Colonic mucosa (tissue), 4 donors: ENCODE measurements around the gene ERLEC1. TPM values are rescaled to one million over a fixed set of nuclear protein-coding genes. Genes with fewer than 3 reads are reported as not detected.

Experiments
- DNase-seq: peaks from one replicate; pipeline ENCODE4 v3.0.0-alpha.2; 2020
- H3K27ac ChIP-seq: fragments of 200-600 bp; one replicate; pipeline ENCODE4 v1.8.0; 2021
- H3K27me3 ChIP-seq: fragments of 200-600 bp; one replicate; pipeline ENCODE4 v1.8.0; 2021
- H3K36me3 ChIP-seq: fragments of 200-600 bp; one replicate; pipeline ENCODE4 v1.8.0; 2021
- H3K4me1 ChIP-seq: fragments of 200-600 bp; one replicate; pipeline ENCODE4 v1.8.0; 2021; ENCODE audit warnings: mild to moderate bottlenecking
- H3K4me3 ChIP-seq: fragments of 200-600 bp; one replicate; pipeline ENCODE4 v1.8.0; 2021
- H3K9ac ChIP-seq, 2 donors: one replicate each; pipeline ENCODE4 v1.7.0; 2013; ENCODE audit warnings: control low read depth in 2 of 2, low read depth in 2 of 2, low read length in 2 of 2
- H3K9me3 ChIP-seq: fragments of 200-600 bp; one replicate; pipeline ENCODE4 v1.8.0; 2021
- CTCF ChIP-seq: fragments of 200-600 bp; IDR thresholded peaks from one replicate; pipeline ENCODE4 v1.8.0; 2022; ENCODE audit warnings: antibody characterized with exemption, mild to moderate bottlenecking
- intact Hi-C: fragments of 100-400 bp; cut with DNase I; formaldehyde crosslinking; loops from one replicate; pipeline ENCODE4 v1.14.1; 2022
- total RNA-seq, 2 donors: library from RNA; stranded (reverse); fragmentation: NEBNext Ultra II Directional in 1 of 2; extraction: Animal tissue kit (Norgen Biotek cat#: 25700) in 1 of 2; gene quantifications; one replicate each; pipeline ENCODE4 v1.2.1, GENCODE V29; 2021
- donor health status: healthy.
- donor health status: DM: no; HTN: no; CAD: no.
- donor health status: DM: no; HTN: no; CAD: no.

The ERLEC1 gene
- total RNA-seq, 2 donors from 2014 or later = 34.2 to 51.9 TPM

GRCh38 chr2:53750041-53750768 lies 36.6 kb upstream of the ERLEC1 start:
- no peak for DNase-seq
- Histone ChIP-seq H3K27ac (no peak overlapping the region), H3K4me3 (no peak overlapping the region), H3K9me3 (no peaks in the 10 kb centered on the region), H3K27me3 (no peaks in the 10 kb centered on the region), H3K36me3 (no peaks in the 10 kb centered on the region), H3K9ac (no peak overlapping the region), H3K4me1 (no peaks in the 10 kb centered on the region)
- TF ChIP-seq CTCF = no peak
- intact Hi-C loops = no loop called here

- H3K36me3 ChIP-seq = no peaks in the 10 kb centered on the region
- no peak overlapping the region for H3K9ac ChIP-seq
- no peaks in the 10 kb centered on the region for H3K4me1 ChIP-seq
- intact Hi-C loops = no loop called here
- no peaks in the 10 kb centered on the region for H3K9me3 ChIP-seq
- DNase-seq = no peak
- no peak for TF ChIP-seq CTCF
- H3K27ac ChIP-seq = no peak overlapping the region
- no peaks in the 10 kb centered on the region for H3K27me3 ChIP-seq
- H3K4me3 ChIP-seq = no peak overlapping the region
These were observed 35.1 kb upstream of the ERLEC1 start for GRCh38 chr2:53751728-53752127.

- DNase-seq = no peak
- Histone ChIP-seq H3K27me3 (no peaks in the 10 kb centered on the region), H3K36me3 (no peaks in the 10 kb centered on the region), H3K4me3 (no peak overlapping the region), H3K9ac (no peak overlapping the region), H3K27ac (no peak overlapping the region), H3K4me1 (no peaks in the 10 kb centered on the region), H3K9me3 (no peaks in the 10 kb centered on the region)
- intact Hi-C loops = no loop called here
- TF ChIP-seq CTCF = no peak
These were observed 34.5 kb upstream of the ERLEC1 start for GRCh38 chr2:53752385-53752784.

- H3K27ac ChIP-seq = no peak overlapping the region
- H3K4me3 ChIP-seq = no peak overlapping the region
- H3K9me3 ChIP-seq = no peaks in the 10 kb centered on the region
- intact Hi-C loops = no loop called here
- H3K4me1 ChIP-seq = no peaks in the 10 kb centered on the region
- H3K36me3 ChIP-seq = no peaks in the 10 kb centered on the region
- H3K27me3 ChIP-seq = no peaks in the 10 kb centered on the region
- DNase-seq = no peak
- no peak overlapping the region for H3K9ac ChIP-seq
- TF ChIP-seq CTCF = no peak
These were observed 33.8 kb upstream of the ERLEC1 start for GRCh38 chr2:53753041-53753440.

GRCh38 chr2:53755121-53755520 lies 31.7 kb upstream of the ERLEC1 start:
- intact Hi-C loops = no loop called here
- no peak for TF ChIP-seq CTCF
- H3K36me3 ChIP-seq = no peaks in the 10 kb centered on the region
- H3K4me3 ChIP-seq = no peak overlapping the region
- H3K27me3 ChIP-seq = no peaks in the 10 kb centered on the region
- no peak overlapping the region for H3K27ac ChIP-seq
- H3K9ac ChIP-seq = no peak overlapping the region
- H3K4me1 ChIP-seq = no peaks in the 10 kb centered on the region
- no peaks in the 10 kb centered on the region for H3K9me3 ChIP-seq
- DNase-seq = peak; percentile 27
